SHP77 (cell line): Measurements from ENCODE around the gene RAB40A.
A peak's percentile ranks its signal among the peaks of the same experiment; 100 is the strongest.

Experiments
- DNase-seq, 2 experiments: peaks; one replicate each; lab custom pipeline; 2025; lab: John Stamatoyannopoulos, UW

The RAB40A gene, protein sequence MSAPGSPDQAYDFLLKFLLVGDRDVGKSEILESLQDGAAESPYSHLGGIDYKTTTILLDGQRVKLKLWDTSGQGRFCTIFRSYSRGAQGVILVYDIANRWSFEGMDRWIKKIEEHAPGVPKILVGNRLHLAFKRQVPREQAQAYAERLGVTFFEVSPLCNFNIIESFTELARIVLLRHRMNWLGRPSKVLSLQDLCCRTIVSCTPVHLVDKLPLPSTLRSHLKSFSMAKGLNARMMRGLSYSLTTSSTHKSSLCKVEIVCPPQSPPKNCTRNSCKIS

DNA sequence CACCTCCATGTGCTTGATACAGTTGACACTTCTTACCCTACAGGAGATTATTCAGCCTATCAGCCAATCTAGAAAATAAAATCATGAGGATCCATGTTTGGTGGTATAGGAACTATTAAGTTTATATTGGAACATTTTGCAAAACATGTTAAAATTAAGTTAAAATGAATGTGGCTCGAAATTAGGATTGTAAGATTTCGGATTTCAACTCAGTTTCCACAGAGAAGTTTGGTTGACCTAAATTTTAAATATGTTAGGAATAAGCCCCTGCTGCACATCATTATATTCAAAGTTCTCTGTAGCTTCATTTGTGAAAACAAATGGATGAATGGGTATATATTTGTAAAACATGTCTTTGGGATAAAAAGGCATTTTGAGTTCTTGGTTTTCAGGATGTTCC lies at the start of gene RAB40A:
TSS of gene RAB40A (minus strand) at position 101 of the 400 bp plus-strand sequence. CDS start 18,733 bp downstream, outside the sequence.
- DNase-seq: no peak

DNA sequence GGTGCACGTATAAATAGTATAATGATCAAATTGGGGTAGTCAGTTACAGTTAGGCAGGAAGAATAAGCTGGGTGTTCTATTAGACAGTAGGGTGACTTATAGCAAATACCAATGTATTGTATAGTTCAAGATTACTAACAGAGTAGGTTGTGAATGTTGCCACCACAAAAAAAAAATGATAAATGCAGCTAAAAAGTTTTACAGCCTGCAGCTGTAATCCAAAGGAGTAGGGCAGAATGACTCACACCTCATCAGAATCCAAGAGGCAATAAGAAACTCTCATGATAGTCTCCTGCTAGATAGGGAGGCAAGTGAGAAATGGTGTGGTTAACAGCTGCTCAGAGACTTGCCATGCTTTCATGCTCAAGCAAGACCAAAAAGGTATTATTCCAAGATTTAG lies 46.5 kb upstream of the RAB40A start:
- no peak for DNase-seq

DNA sequence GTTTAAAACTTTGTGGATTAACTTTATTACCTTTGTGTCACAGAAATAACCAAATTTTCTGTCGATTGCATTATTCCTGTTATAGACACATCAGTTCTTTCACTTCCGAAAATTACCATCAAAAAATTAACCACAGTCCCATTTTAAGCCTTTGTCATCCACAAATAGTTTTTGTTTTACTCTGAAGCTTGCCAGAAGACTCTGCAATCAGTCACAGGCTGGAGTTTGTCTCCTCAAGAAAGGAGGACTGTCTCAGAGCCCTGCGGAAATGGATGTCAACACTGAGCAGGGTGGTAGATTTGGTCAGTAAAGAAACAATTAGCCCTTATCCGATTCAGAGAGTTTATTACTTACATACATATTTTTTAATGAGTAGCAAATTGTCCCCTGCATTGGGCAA lies 45.9 kb upstream of the RAB40A start:
- DNase-seq: no peak

DNA sequence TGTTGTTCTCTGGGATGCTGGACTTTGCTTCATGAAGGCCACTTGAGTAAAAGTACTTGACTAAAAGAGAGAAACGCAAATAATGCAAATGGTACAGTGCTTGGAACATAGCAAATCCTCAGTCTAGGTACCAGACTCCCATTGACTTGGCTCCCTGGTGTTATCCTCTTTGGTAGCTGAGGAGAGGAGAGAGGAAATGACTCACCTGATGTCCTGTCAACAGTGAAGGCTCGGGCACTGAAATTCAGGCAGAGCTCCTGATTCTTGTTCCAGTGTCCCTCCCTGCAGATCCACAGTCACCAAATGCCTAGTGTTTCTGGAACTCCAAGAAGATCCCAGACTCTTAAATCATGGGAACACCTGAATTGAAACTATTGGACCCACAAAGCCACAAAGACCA lies 43.5 kb upstream of the RAB40A start:
- DNase-seq: no peak

DNA sequence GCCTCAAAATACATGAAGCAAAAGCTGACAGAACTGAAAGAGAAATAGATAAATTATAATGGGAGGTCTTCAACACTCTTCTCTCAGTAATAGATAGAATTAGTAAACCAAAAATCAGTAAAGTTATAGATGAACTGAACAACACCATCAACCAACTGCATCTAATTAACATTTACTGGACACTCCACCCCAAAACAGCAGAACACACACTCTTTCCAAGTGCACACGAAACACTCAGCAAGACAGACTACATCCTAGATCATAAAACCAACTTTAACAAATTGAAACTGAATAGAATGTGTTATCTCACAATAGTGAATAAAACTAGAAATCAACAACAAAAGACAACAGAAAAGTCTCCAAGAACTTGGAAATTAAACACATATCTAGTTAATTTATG lies 41.0 kb upstream of the RAB40A start:
- no peak for DNase-seq

DNA sequence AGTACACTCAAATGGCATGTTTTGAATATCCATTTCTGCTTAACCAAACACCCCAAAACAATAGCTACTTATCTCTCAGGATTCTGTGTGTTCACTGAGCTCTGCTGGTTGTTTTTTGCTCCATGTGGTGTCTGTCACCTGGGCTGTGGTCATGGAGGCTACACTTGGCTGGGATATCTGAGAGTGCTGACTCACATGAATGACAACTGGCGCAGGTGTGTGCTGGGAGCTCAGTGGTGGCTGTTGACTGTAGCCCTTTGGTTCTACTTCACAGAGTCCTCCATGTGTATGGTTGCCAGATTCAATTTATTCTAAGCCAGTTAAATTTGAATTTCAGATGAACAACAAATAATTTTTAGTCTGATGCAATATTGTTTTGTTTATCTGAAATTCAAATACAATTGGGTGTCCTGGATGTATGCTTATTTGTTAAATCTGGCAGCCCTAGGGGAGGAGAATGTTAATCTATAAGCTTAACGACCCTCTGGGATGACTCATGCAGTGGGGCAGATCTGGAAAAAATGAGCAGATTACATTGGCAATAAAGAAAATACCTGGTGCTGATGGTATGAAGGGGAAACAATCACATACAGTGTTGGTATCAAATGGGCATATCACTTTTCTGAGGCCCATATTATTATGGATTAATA lies 37.8 kb upstream of the RAB40A start:
- peak; percentile 2 to 21 for DNase-seq

DNA sequence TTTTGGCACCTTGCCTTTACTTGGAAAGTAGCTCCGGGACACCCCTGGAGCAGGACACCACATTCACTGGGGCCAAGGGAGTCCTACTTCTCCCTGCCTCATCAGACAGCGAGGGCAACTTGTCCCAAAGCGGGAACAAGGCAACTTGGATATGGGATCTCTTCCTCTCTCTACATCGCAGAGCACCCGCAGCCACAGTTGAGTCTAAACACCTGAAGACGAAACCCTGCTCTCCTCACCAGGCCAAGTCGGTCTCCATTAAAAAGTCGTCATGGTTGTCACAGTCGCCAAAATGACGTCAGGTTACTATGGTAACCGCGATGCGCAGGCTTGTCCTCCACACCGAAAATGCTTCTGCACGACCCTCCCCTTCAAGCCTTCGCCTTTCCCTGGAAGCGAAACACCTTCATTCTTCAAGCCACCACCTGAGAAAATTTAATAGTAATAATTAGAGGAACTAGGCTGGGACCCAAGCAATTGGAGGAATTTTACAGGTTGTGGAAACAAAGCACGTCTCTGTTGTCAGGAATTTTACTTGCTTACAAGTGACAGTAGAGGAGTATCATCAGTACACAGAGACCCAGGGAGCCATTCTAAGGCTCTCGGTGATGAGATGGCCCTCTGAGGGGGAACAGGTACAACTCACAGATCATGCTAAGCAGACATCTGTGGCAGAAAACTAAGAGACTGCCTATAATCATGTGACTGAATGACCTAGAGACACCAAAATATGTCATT lies 35.6 kb upstream of the RAB40A start:
- no peak for DNase-seq

DNA sequence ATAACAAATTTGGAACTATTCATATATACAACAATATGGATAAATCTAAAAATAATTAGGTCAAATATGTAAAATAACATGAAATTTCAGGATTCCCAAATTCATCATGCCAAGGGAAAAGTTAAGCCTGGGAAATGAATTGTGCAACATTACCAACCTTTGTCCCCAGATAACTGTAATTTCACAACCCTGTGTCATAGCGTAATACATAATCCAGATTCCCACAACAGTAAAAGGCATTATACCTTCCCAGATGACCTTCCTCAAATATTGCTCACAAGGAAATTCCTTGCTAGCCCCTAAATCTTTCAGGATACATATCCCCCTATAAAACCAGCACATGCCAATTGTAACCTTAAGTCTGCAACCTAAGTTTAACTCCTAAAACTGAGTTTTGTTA lies 32.9 kb upstream of the RAB40A start:
- no peak for DNase-seq

DNA sequence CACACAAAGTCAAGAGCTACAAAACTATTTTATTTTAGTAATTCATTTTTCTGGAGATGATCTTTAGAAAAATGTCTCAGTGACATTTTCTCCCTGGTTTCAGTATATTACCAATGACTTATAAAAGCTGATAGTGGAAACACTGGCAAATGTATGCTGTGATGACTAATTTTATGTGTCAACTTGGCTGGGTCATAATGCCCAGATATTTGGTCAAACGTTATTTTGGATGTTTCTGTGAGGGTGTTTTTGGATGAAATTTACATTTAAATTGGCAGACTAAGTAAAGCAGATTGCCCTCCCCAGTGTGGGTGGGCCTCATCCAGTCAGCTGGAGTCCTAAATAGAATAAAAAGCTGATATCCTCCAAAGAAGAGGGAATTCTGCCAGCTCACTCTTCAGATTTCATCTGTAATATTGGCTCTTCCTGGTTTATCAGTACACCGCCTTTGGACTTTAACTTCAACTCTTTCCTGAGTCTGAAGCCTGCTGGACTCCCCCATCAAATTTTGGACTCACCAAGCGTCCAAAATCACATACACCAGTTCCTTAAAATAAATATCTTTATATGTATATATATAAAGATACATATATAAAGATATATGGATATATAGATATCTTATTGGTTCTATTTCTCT lies 31.2 kb upstream of the RAB40A start:
- no peak for DNase-seq

DNA sequence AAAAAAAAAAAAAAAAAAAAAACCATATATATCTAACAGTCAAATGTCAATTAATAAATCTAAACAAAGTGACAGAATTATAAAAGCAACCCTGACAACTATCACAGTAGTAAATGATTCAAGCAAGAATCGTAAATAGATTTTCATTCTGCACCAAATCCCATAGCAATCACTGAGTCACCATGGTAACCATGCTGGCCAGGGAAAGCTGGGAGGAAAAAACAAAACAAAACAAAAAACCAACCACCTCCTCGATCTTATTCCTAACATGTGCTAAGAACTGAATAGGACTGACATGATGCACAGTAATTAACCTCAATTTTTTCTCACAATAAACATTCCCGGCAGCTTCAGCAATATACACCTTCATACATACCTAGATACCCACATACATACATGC lies 30.6 kb upstream of the RAB40A start:
- DNase-seq: no peak

DNA sequence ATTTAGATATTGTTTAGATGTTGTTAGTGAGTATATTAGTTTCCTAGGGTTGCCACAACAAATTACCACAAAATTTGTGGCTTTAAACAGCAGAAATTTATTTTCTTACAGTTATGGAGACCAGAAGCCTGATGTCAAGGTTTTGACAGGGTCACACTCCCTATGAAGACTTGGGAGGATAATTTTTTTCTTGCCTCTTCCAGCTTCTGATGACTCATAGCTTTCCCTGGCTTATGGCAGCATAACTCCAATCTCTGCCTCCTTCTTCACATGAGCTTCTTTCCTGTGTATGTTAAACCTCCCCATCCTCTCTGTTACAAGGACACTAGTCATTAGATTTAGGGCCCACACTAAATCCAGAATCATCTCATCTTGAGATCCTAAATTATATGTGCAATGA lies 20.9 kb upstream of the RAB40A start:
- no peak for DNase-seq

DNA sequence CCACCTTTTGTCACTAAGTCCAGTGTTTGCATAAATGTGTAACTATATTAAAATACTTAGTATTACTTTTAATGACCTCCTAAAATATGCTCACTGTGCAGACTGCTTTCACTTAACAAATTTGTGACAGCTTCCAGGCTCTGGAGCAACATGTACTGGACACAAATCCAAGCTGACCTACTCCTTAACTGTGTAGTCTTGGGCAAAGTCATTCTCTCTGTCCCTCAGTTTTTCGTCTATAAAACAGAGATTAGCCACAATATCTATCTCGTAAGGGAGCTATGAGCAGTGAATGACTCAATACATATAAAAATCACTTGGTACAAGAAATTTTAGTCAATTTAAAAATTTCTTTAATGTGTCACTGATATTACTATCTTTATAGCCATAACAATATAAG lies 20.4 kb upstream of the RAB40A start:
- DNase-seq: no peak

DNA sequence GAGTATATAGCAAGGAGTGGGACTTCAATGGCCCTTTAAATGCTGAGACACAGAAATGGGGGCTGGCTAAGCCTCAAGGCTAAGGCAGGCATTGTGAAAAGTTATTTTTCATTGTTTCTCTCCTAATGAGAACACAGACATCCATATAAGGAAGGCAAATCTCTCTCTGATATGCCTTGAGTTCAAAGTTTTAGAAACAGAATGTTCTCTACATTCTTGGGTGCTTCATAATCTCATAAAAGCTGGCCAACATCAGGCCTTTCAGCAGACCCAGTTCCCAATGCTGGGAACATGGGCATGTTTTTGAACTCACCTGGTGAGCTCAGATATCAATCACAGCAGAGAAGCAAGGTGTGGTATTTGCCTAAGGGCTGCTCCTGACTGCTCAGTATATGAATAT lies 19.4 kb upstream of the RAB40A start:
- no peak for DNase-seq

DNA sequence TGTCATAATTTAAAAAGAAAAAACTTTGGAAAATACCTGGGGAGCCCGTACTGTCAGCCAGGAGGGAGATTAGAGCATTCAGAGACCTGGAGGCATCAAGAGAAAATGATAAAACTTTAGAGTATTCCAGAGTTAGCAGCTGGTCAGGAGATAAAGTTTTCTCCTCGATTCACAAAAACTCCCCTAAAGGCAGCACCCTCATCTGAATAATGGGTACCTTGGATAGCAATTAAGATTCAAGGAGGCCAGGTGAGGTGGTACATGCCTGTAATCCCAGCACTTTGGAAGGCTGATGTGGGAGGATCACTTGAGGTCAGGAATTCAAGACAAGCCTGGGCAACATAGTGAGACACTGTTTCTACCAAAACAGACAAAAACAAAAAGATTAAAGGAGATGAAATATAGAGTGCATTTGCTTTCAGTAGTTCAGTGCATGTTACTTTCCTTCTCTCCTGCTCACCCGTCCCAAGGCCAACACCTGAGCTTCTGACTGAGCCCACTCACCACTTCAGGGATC lies 18.6 kb upstream of the RAB40A start:
- no peak for DNase-seq

DNA sequence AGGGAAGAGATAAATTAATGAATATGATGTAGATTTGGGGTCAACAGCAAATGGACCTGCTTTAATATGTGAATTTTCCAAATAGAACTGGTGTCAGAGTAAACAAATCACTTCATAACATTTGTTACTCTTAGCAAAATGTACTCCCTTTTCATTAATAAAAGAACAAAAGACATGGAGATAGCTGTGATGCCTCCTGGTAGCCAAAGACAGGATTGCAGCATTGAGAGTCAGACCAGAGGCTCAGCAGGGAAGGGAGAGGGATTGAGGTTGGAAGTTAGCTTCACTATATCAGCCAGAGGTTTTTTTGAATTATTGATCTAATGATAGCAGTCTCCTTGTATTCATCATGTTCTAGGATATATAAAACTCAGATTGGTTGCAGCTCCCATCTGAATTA lies 17.4 kb upstream of the RAB40A start:
- DNase-seq: no peak

DNA sequence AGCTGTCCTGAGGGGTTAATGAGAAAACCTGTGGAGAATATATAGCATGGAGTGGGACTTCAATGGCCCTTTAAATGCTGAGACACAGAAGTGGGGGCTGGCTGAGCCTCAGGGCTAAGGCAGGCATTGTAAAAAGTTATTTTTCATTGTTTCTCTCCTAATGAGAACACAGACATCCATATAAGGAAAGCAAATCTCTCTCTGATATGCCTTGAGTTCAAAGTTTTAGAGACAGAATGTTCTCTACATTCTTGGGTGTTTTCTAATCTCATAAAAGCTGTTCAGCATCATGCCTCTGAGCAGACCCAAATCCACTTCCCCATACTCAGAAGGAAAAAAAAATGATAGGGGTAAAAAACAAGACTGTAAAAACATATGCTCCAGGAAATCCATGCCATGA lies 16.8 kb upstream of the RAB40A start:
- DNase-seq: no peak

DNA sequence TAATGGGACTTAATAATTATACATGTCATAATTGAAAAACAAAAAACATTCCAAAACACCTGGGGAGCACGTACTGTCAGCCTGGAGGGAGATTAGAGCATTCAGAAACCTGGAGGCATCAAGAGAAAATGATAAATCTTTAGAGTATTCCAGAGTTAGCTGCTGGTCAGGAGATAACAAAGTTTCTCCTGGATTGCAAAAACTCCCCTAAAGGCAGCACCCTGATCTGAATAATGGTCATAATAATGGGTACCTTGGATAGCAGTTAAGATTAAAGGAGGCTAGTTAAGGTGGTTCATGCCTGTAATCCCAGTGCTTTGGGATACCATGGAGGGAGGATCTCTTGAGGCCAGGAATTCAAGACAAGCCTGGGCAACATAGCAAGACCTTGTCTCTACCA lies 15.9 kb upstream of the RAB40A start:
- no peak for DNase-seq

DNA sequence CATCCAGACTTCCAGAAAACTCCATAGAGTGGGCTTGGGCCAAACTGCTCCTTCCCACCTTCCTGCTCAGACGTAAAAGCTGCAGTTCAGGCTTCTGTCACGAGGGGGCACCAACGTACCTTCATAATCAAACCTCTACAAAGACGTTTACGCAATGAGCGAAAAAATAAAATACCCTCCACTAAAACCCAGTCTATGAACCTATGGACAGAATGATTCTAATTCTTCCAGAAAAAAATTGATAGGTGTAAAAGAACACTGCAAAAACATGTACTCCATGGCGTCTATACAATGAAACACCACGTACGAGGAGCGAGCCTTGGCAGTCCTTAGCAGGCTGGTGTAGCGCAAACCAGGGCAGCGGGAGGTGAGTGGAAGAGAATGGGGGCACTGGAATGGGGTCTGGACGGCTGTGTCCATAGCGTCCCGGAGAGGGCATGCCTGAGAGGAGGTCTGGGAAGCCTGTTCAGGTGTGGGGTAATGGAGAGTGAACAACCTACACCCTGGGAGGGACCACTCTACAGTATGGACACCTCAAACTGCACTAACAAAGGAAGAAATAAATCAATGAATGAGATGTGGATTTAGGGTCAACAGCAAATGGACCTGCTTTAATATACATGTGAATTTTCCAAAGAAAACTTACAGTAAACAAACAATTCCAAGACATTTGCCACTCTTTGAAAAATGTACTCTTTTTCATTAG lies 14.4 kb upstream of the RAB40A start:
- DNase-seq: peak; percentile 18 to 23

DNA sequence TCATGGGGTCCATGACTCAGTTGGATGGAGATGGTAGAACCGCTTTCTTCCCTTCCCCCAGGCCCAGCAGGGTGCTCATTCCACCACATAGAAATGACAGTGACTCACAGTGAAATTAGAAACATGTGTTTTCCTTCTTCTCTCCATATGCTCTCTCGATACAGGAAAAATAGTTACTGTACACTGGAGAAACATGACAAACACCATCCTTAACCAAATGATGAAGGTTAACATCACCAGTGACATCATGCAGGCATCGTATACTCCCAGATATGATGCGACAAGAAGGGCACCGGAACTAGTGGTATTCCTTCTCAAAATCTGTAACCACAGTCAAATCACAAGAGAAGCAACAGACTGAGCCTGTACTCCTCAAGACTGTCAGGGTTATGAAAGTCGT lies 11.7 kb upstream of the RAB40A start:
- no peak for DNase-seq

DNA sequence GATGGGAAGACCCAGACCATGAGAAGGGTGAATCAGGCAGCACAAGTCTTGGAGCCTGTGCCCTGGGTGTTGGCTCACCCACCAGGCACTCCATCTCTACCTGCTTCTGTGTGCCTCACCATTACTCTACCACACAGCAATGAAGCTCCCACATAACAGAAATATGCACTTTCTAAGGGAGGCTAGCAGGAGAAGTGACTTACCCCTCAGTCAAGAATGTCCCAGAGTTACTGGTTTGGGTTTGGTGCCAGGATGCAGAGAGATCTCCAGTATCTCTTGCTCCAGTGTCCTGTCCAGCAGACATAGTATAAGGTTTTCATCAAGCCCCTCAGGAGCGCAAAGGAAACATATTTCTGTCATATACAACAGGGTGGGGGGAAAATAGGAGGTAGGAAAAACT lies 11.3 kb upstream of the RAB40A start:
- no peak for DNase-seq

DNA sequence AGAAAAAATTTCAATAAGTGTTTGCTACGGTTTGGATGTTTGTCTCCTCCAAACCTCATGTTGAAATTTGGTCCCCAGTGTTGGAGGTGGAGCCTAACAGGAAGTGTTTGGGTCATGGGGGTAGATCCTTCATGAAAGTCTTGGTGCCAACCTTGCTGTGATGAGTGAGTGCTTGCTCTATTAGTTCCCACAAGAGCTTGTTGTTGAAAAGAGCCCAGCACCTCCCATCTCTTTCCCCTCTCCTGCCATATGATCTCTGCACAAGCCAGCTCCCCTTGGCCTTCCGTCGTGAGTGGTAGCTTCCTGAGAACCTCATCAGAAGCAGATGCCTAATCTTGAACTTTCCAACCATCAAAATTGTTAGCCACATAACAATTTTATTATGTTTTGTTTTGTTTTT lies 10.3 kb upstream of the RAB40A start:
- DNase-seq: no peak

DNA sequence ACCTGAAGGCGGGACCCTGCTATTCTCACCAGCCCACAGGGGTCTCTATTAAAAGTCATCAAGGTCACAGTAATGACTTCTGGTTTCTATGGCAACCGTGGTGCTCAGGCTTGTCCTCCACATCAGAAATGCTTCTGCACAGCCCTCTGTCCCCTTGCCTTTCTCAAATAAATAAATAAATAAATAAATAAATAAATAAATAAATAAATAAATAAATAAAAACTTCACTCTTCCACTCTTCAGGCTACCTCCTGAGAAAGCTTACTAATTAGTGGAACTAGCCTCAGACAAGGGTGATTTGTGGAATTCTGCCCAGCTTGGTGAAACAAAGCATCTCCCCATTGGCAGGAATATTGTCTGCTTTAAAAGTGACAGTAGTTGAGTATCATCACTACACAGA lies 5.5 kb upstream of the RAB40A start:
- DNase-seq: no peak
